Muscle of leg (tissue), 11 donors: ENCODE measurements around the gene DGKI. TPM values are rescaled to one million over a fixed set of nuclear protein-coding genes. Genes with fewer than 3 reads are reported as not detected.

Experiments
- DNase-seq: peaks from one replicate; pipeline ENCODE4 v3.0.0; 2013
- H3K27ac ChIP-seq: one replicate; pipeline ENCODE4 v1.5.1; 2013; ENCODE audit warnings: mild to moderate bottlenecking, low read length, control low read depth
- H3K27me3 ChIP-seq: one replicate; pipeline ENCODE4 v1.6.1; 2013; ENCODE audit warnings: low read length; ENCODE audit not compliant: control insufficient read depth, insufficient read depth
- H3K36me3 ChIP-seq: one replicate; pipeline ENCODE4 v1.6.1; 2013; ENCODE audit warnings: low read length; ENCODE audit not compliant: control insufficient read depth, insufficient read depth
- H3K4me1 ChIP-seq: one replicate; pipeline ENCODE4 v1.6.1; 2013; ENCODE audit warnings: low read length; ENCODE audit not compliant: control insufficient read depth, insufficient read depth
- H3K4me3 ChIP-seq: one replicate; pipeline ENCODE4 v1.5.1; 2013; ENCODE audit warnings: low read length, control low read depth
- H3K9me3 ChIP-seq: replicated peaks from 2 replicates; pipeline ENCODE4 v1.6.1; 2013; ENCODE audit warnings: low read depth, low read length; ENCODE audit not compliant: control insufficient read depth
- WGBS: methylation state at CpG from one replicate; pipeline ENCODE4 v1.1.5; 2013; ENCODE audit warnings: missing lambda C conversion rate; ENCODE audit not compliant: insufficient coverage; 5-methylcytosine and 5-hydroxymethylcytosine counted together
- polyA plus RNA-seq, 8 donors: library from polyadenylated mRNA; unstranded; fragments of 120-200 nt; gene quantifications; one replicate each; pipeline versions ENCODE4 v1.2.1 to v1.2.3, GENCODE V29; 2013; ENCODE audit warnings: inconsistent platforms in 1 of 8, low replicate concordance in 1 of 8; ENCODE audit not compliant: insufficient read length in 8 of 8, insufficient read depth in 1 of 8
- total RNA-seq: library from RNA; stranded (reverse); fragments of 120-200 nt; gene quantifications from one replicate; pipeline ENCODE4 v1.2.4, GENCODE V29; 2013

Gene DGKI
- total and polyA plus RNA-seq, 9 donors, result 0.52 to 1.4 (median 0.70) TPM

GRCh38 chr7:137625197-137625596 is 221.6 kb downstream of the DGKI start:
- 76% methylated on average over 3 of the region's 7 CpGs for WGBS
- Histone ChIP-seq H3K4me1 (no peaks in the 10 kb centered on the region), H3K9me3 (no peaks in the 10 kb centered on the region), H3K36me3 (no peaks in the 10 kb centered on the region), H3K4me3 (no peak overlapping the region), H3K27ac (no peak overlapping the region), H3K27me3 (no peaks in the 10 kb centered on the region)
- no peak for DNase-seq

- no CpG with 5 or more reads among the region's 1 CpG for WGBS
- H3K36me3 ChIP-seq, result no peaks in the 10 kb centered on the region
- no peak overlapping the region for H3K4me3 ChIP-seq
- no peaks in the 10 kb centered on the region for H3K27me3 ChIP-seq
- no peaks in the 10 kb centered on the region for H3K9me3 ChIP-seq
- H3K4me1 ChIP-seq, result no peaks in the 10 kb centered on the region
- no peak for DNase-seq
- H3K27ac ChIP-seq, result no peak overlapping the region
Measured at GRCh38 chr7:137619181-137619580, 227.6 kb downstream of the DGKI start.

GRCh38 chr7:137618748-137619147 is 228.0 kb downstream of the DGKI start:
- no CpG with 5 or more reads among the region's 1 CpG for WGBS

GRCh38 chr7:137613006-137613525 is 233.7 kb downstream of the DGKI start:
- H3K36me3 ChIP-seq, result no peaks in the 10 kb centered on the region
- no CpG with 5 or more reads among the region's 3 CpGs for WGBS

More at GRCh38 chr7:137618748-137619147, 228.0 kb downstream of the DGKI start:
- no peak for DNase-seq
- no peak overlapping the region for H3K27ac ChIP-seq
- no peaks in the 10 kb centered on the region for H3K4me1 ChIP-seq
- H3K9me3 ChIP-seq, result no peaks in the 10 kb centered on the region
- H3K27me3 ChIP-seq, result no peaks in the 10 kb centered on the region
- no peak overlapping the region for H3K4me3 ChIP-seq
- no peaks in the 10 kb centered on the region for H3K36me3 ChIP-seq

GRCh38 chr7:137611606-137612005 is 235.2 kb downstream of the DGKI start:
- Histone ChIP-seq H3K9me3 (no peaks in the 10 kb centered on the region), H3K27me3 (no peaks in the 10 kb centered on the region), H3K4me3 (no peak overlapping the region), H3K36me3 (no peaks in the 10 kb centered on the region), H3K27ac (no peak overlapping the region), H3K4me1 (no peaks in the 10 kb centered on the region)
- DNase-seq, result no peak
- WGBS, result no CpG with 5 or more reads among the region's 2 CpGs

More at GRCh38 chr7:137613006-137613525, 233.7 kb downstream of the DGKI start:
- Histone ChIP-seq H3K4me1 (no peaks in the 10 kb centered on the region), H3K27me3 (no peaks in the 10 kb centered on the region), H3K27ac (no peak overlapping the region), H3K4me3 (no peak overlapping the region), H3K9me3 (no peaks in the 10 kb centered on the region)
- no peak for DNase-seq

- Histone ChIP-seq H3K4me3 (no peak overlapping the region), H3K27ac (no peak overlapping the region), H3K9me3 (no peaks in the 10 kb centered on the region), H3K27me3 (no peaks in the 10 kb centered on the region), H3K4me1 (no peaks in the 10 kb centered on the region), H3K36me3 (no peaks in the 10 kb centered on the region)
- peak; percentile 16 for DNase-seq
- WGBS, result 86% methylated on average over 4 of the region's 6 CpGs
Measured at GRCh38 chr7:137609500-137609899, 237.3 kb downstream of the DGKI start.

GRCh38 chr7:137606061-137606674 is 240.6 kb downstream of the DGKI start:
- H3K27ac ChIP-seq, result no peak overlapping the region
- H3K27me3 ChIP-seq, result no peaks in the 10 kb centered on the region
- no peak overlapping the region for H3K4me3 ChIP-seq
- no peaks in the 10 kb centered on the region for H3K36me3 ChIP-seq
- peak; percentile 72 for DNase-seq
- WGBS, result 75% methylated on average over 4 of the region's 5 CpGs
- H3K9me3 ChIP-seq, result no peaks in the 10 kb centered on the region
- no peaks in the 10 kb centered on the region for H3K4me1 ChIP-seq

- no peaks in the 10 kb centered on the region for H3K36me3 ChIP-seq
- H3K27ac ChIP-seq, result no peak overlapping the region
- no peak for DNase-seq
- no CpG with 5 or more reads among the region's 2 CpGs for WGBS
- no peaks in the 10 kb centered on the region for H3K27me3 ChIP-seq
- H3K4me1 ChIP-seq, result no peaks in the 10 kb centered on the region
- no peak overlapping the region for H3K4me3 ChIP-seq
- no peaks in the 10 kb centered on the region for H3K9me3 ChIP-seq
Measured at GRCh38 chr7:137603043-137603442, 243.7 kb downstream of the DGKI start.

GRCh38 chr7:137601642-137602041 is 245.1 kb downstream of the DGKI start:
- H3K27me3 ChIP-seq, result no peaks in the 10 kb centered on the region
- DNase-seq, result no peak
- no peak overlapping the region for H3K4me3 ChIP-seq
- WGBS, result no CpG with 5 or more reads among the region's 6 CpGs
- H3K27ac ChIP-seq, result no peak overlapping the region
- H3K36me3 ChIP-seq, result no peaks in the 10 kb centered on the region
- no peaks in the 10 kb centered on the region for H3K9me3 ChIP-seq
- H3K4me1 ChIP-seq, result no peaks in the 10 kb centered on the region

GRCh38 chr7:137597856-137598255 is 248.9 kb downstream of the DGKI start:
- Histone ChIP-seq H3K36me3 (no peaks in the 10 kb centered on the region), H3K27me3 (no peaks in the 10 kb centered on the region), H3K4me1 (no peaks in the 10 kb centered on the region), H3K9me3 (no peaks in the 10 kb centered on the region), H3K4me3 (no peak overlapping the region), H3K27ac (no peak overlapping the region)
- no CpG with 5 or more reads among the region's 4 CpGs for WGBS
- no peak for DNase-seq
